HepG2 (cell line): ENCODE data around the gene SDK2.

Experiments
- CREB1 ChIP-seq, 2 experiments: fragments of 450-650 bp in 1 of 2; IDR thresholded peaks; 2 replicates each; pipeline ENCODE4 v1.6.1; 2016 to 2017; ENCODE audit warnings: control low read depth in 1 of 2, mild to moderate bottlenecking in 1 of 2, missing compliant biosample characterization in 1 of 2, missing genetic modification characterization in 1 of 2
- ZNF138 ChIP-seq: sonication (generic); formaldehyde crosslinking; IDR thresholded peaks from 2 replicates; pipeline ENCODE4 v1.5.0; 2020; ENCODE audit warnings: mild to moderate bottlenecking, low read depth, missing genetic modification reagents

DNA sequence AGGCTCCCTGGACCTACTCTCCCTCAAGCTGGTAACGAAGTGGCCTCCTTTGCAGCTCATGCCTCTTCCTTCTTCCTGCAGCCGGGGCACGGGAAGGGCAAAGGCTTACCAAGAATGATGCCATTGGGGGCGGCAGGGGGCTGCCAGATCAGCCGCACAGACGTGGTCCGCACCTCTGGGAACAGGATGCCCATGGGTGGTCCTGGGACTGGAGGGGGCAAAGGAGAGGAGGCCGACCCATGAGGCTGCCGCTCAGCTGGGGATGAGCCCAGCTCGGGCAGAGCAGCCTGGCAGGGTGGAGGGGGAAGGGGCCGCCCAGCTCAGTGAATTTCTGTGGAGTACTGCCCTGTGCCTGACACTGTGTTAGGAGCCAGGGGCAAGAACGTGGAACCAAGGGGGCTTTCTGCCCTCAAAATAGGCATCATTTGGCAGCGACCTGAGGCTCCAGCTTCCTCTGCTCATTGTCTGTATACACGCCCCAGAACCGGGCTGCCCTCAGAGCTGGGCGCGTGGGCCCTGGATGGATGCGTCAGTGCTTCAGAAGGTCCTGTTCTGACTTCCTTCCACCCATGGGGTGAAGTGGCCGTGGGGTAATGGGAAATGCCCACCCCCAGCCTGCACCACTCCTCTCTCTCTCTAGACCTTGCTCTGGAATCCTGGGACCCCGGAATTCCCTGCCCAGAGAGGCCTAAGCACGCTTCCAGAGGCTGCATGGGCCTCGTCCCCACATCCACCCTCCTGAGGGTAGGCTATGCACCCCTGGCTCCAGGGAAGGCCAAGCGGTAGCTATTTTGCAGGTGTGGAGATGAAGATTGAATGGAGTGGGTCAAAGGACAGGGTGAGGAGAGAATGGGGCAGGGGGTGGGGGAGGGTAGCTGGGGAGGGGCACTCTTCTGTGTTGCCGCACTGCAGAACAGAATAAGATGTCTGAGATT, 252.6 kb downstream of the SDK2 start:
- TF ChIP-seq ZNF138 (no peak), CREB1 (IDR thresholded peaks at IDR 0.05) (no peak), CREB1 (CRISPR knock-in tag; IDR thresholded peaks at IDR 0.05) (no peak)
